SK-N-SH (cell line): ENCODE data around the gene RAI1. TPM values are rescaled to one million over a fixed set of nuclear protein-coding genes. Genes with fewer than 3 reads are reported as not detected.
A peak's percentile ranks its signal among the peaks of the same experiment; 100 is the strongest.

ENCODE experiments used
- CTCF ChIA-PET: fragments of 300-600, 350-600 bp; formaldehyde crosslinking; extraction: SDS; loops from one replicate; lab custom pipeline; 2021; lab: Yijun Ruan, JAX
- POLR2A ChIA-PET: fragments of 350-600 bp; sonication (Branson Sonifier 250); formaldehyde crosslinking; extraction: SDS; loops from one replicate; lab custom pipeline; 2020; ENCODE audit warnings: antibody characterized with exemption, inconsistent platforms; lab: Yijun Ruan, JAX
- DNase-seq: peaks from one replicate; pipeline ENCODE4 v3.0.0; 2012
- H2AFZ ChIP-seq: fragments of 200-600 bp; sonication (generic); 2 replicates; pipeline ENCODE4 v1.8.1; 2016; ENCODE audit warnings: antibody characterized with exemption, mild to moderate bottlenecking, low read depth
- H3F3A ChIP-seq: fragments of 200-600 bp; sonication (generic); replicated peaks from 2 replicates; pipeline ENCODE3; 2016; ENCODE audit warnings: antibody characterized with exemption, mild to moderate bottlenecking; ENCODE audit not compliant: insufficient read depth
- H3K27ac ChIP-seq, 2 experiments: fragments of 200-500 bp in 1 of 2; fragments of 200-600 bp in 1 of 2; sonication (Bioruptor generic) in 1 of 2; sonication (generic), shearing (Covaris generic) in 1 of 2; 2 replicates each; pipeline versions ENCODE4 v1.5.1 to v1.6.1; 2014 to 2016; ENCODE audit warnings: low read depth in 2 of 2, inconsistent platforms in 1 of 2, low read length in 1 of 2, mild to moderate bottlenecking in 1 of 2, mixed read lengths in 1 of 2
- H3K27me3 ChIP-seq: fragments of 200-600 bp; sonication (generic), shearing (Covaris generic); 2 replicates; pipeline ENCODE4 v1.6.1; 2016; ENCODE audit warnings: mixed run types; ENCODE audit not compliant: insufficient read depth
- H3K36me3 ChIP-seq, 2 experiments: fragments of 200-500 bp in 1 of 2; fragments of 200-600 bp in 1 of 2; sonication (Bioruptor generic) in 1 of 2; sonication (generic) in 1 of 2; replicated peaks in 1 of 2; 2 replicates each; pipeline versions ENCODE3 to v1.5.1; 2014 to 2016; ENCODE audit warnings: low read length in 1 of 2, mild to moderate bottlenecking in 1 of 2; ENCODE audit not compliant: insufficient read depth in 2 of 2, control insufficient read depth in 1 of 2
- H3K4me1 ChIP-seq, 2 experiments: fragments of 200-500 bp in 1 of 2; fragments of 200-600 bp in 1 of 2; sonication (Bioruptor generic) in 1 of 2; sonication (generic), shearing (Covaris generic) in 1 of 2; 2 replicates each; pipeline versions ENCODE4 v1.5.1 to v1.6.1; 2014 to 2016; ENCODE audit warnings: low read depth in 1 of 2, low read length in 1 of 2, mixed run types in 1 of 2; ENCODE audit not compliant: insufficient read depth in 2 of 2, control insufficient read depth in 1 of 2
- H3K4me2 ChIP-seq: fragments of 200-600 bp; sonication (generic), shearing (Covaris generic); 2 replicates; pipeline ENCODE4 v1.6.1; 2017; ENCODE audit warnings: mixed run types
- H3K4me3 ChIP-seq, 2 experiments: fragments of 200-500 bp in 1 of 2; fragments of 200-600 bp in 1 of 2; sonication (Bioruptor generic) in 1 of 2; sonication (generic), shearing (Covaris generic) in 1 of 2; 2 replicates each; pipeline versions ENCODE4 v1.5.1 to v1.8.1; 2014 to 2016; ENCODE audit warnings: low read depth in 2 of 2, inconsistent platforms in 1 of 2, low read length in 1 of 2, mild to moderate bottlenecking in 1 of 2, mixed read lengths in 1 of 2, moderate library complexity in 1 of 2
- H3K79me2 ChIP-seq: fragments of 200-600 bp; sonication (generic); 2 replicates; pipeline ENCODE4 v1.8.1; 2017; ENCODE audit warnings: mild to moderate bottlenecking; ENCODE audit not compliant: insufficient read depth
- H3K9ac ChIP-seq: fragments of 200-600 bp; sonication (generic); 2 replicates; pipeline ENCODE4 v1.6.1; 2017; ENCODE audit warnings: mixed run types
- H3K9me2 ChIP-seq: fragments of 200-600 bp; sonication (generic); 2 replicates; pipeline ENCODE4 v1.6.1; 2017; ENCODE audit warnings: mixed run types
- H3K9me3 ChIP-seq: fragments of 200-600 bp; sonication (generic); 2 replicates; pipeline ENCODE4 v1.6.1; 2017; ENCODE audit warnings: mixed run types, mild to moderate bottlenecking, moderate library complexity
- H4K20me1 ChIP-seq: fragments of 200-600 bp; sonication (generic); 2 replicates; pipeline ENCODE4 v1.6.1; 2017; ENCODE audit warnings: mild to moderate bottlenecking, mixed run types; ENCODE audit not compliant: insufficient read depth
- CHD2 ChIP-seq: fragments of 150-350 bp; IDR thresholded peaks from 2 replicates; pipeline ENCODE4 v1.6.1; 2018; ENCODE audit warnings: low read length; ENCODE audit not compliant: partially characterized antibody
- FOXJ3 ChIP-seq: sonication (generic); formaldehyde crosslinking; IDR thresholded peaks from 2 replicates; pipeline ENCODE4 v1.5.1; 2020; ENCODE audit warnings: mild to moderate bottlenecking, missing genetic modification reagents
- FOXM1 ChIP-seq: IDR thresholded peaks from 2 replicates; pipeline ENCODE4 v1.4.0; 2012; ENCODE audit warnings: low read depth, mild to moderate bottlenecking
- GATA2 ChIP-seq: sonication (generic); formaldehyde crosslinking; IDR thresholded peaks from 2 replicates; pipeline ENCODE4 v1.5.0; 2020; ENCODE audit warnings: mild to moderate bottlenecking, missing genetic modification reagents
- JUND ChIP-seq: IDR thresholded peaks from 2 replicates; pipeline ENCODE4 v1.4.0; 2012
- MAX ChIP-seq: IDR thresholded peaks from 2 replicates; pipeline ENCODE4 v1.4.0; 2012; ENCODE audit warnings: low read depth
- MEF2A ChIP-seq: IDR thresholded peaks from 2 replicates; pipeline ENCODE4 v1.4.0; 2012; ENCODE audit warnings: low read depth, borderline replicate concordance
- POLR2AphosphoS5 ChIP-seq: IDR thresholded peaks from 2 replicates; pipeline ENCODE4 v1.6.1; 2012; ENCODE audit warnings: low read depth, low read length
- RFX5 ChIP-seq: IDR thresholded peaks from 2 replicates; pipeline ENCODE4 v1.6.1; 2012; ENCODE audit warnings: mild to moderate bottlenecking, improper control_type of control experiment, low read length
- RXRA ChIP-seq: IDR thresholded peaks from 2 replicates; pipeline ENCODE4 v1.4.0; 2012; ENCODE audit warnings: low read depth, mild to moderate bottlenecking, borderline replicate concordance
- TEAD4 ChIP-seq: IDR thresholded peaks from 2 replicates; pipeline ENCODE4 v1.4.0; 2012; ENCODE audit warnings: mild to moderate bottlenecking, borderline replicate concordance; ENCODE audit not compliant: insufficient read depth
- USF2 ChIP-seq: fragments of 150-350 bp; IDR thresholded peaks from 2 replicates; pipeline ENCODE4 v1.6.1; 2017; ENCODE audit warnings: antibody characterized with exemption, low read length, low read depth, borderline replicate concordance
- WGBS: methylation state at CpG from one replicate; pipeline ENCODE4 v1.1.6; 2017; ENCODE audit warnings: low lambda C conversion rate; 5-methylcytosine and 5-hydroxymethylcytosine counted together
- polyA plus RNA-seq, 3 experiments: library from polyadenylated mRNA; depleted of rRNA; stranded (reverse); fragments of >200 nt; gene quantifications; 2 replicates each; pipeline ENCODE4 v1.2.3, GENCODE V29; 2012
- TF ChIP-seq, protein P1 (sequence below): IDR thresholded peaks from 2 replicates; pipeline ENCODE4; 2012
- TF ChIP-seq, protein P2 (sequence below): fragments of 200-600 bp; sonication (generic); IDR thresholded peaks from 2 replicates; pipeline ENCODE4 v1.6.1; 2017; ENCODE audit warnings: antibody characterized with exemption, mild to moderate bottlenecking, moderate library complexity

The RAI1 gene
- polyA plus RNA-seq, 1 of the 3 experiments (the other 2 are of a cell fraction) = 4.7 TPM

DNA sequence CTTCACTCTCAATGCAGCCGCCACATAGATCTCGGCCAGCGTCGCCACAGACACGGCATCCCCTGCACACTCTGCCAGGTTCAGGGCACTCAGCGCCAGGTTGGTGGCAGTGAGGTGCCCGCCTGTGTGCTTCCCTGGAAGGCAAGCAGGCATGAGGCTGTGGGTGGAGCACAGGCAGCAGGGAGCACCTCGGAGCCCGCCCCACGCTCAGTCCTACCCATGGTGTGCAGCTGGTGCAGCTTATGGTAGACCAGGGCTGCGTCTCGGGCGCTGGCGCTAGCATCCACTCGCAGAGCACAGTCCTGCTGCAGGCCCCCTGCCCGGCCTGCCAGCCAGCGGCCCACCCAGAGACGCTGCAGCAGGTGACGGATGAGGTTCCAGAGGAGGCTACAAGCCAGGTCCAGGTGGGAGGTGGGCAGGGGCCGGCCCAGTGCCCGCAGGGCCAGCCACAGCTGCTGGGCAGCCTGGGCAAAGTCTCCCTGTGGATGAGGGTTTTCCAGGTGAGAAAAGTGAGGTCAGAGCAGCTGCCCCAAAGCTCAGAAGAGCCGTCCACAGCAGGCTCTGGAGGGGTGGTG lies 135.1 kb downstream of the RAI1 start:
- DNase-seq = no peak
- Histone ChIP-seq H3K27me3 (no peaks in the 10 kb centered on the region), H3K4me3 (no peak overlapping the region), H2AFZ (no peak overlapping the region), H3K36me3 (peaks cover 2 to 68% of the 10 kb centered on the region in 2 experiments), H3K27ac (peak overlapping the region in 1 of 2 experiments; percentile 22; a peak in 1 of 4 replicates), H3F3A (peaks cover 14% of the 10 kb centered on the region), H4K20me1 (no peaks in the 10 kb centered on the region), H3K9ac (no peak overlapping the region), H3K4me1 (peaks cover 13 to 84% of the 10 kb centered on the region in 2 experiments; a peak in 2 of 4 replicates), H3K9me3 (no peaks in the 10 kb centered on the region), H3K79me2 (no peaks in the 10 kb centered on the region), H3K9me2 (no peaks in the 10 kb centered on the region), H3K4me2 (no peak overlapping the region)
- POLR2A ChIA-PET = interaction anchor here (0.9 to 1.5 kb wide), 2 partner anchors 20 to 31 kb away, joined by 4 to 7 read pairs; partner anchors contain the start of gene SREBF1
- 96% methylated on average over 13 of the region's 22 CpGs for whole genome bisulfite sequencing
- TF ChIP-seq POLR2AphosphoS5 = no peak
- no peak for TF ChIP-seq RXRA
- TF ChIP-seq, protein P1, sequence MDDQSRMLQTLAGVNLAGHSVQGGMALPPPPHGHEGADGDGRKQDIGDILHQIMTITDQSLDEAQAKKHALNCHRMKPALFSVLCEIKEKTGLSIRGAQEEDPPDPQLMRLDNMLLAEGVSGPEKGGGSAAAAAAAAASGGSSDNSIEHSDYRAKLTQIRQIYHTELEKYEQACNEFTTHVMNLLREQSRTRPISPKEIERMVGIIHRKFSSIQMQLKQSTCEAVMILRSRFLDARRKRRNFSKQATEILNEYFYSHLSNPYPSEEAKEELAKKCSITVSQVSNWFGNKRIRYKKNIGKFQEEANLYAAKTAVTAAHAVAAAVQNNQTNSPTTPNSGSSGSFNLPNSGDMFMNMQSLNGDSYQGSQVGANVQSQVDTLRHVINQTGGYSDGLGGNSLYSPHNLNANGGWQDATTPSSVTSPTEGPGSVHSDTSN = no peak
- no peak for TF ChIP-seq RFX5
- no peak for TF ChIP-seq GATA2 (CRISPR knock-in tag)
- no peak for TF ChIP-seq USF2
- TF ChIP-seq, protein P2, sequence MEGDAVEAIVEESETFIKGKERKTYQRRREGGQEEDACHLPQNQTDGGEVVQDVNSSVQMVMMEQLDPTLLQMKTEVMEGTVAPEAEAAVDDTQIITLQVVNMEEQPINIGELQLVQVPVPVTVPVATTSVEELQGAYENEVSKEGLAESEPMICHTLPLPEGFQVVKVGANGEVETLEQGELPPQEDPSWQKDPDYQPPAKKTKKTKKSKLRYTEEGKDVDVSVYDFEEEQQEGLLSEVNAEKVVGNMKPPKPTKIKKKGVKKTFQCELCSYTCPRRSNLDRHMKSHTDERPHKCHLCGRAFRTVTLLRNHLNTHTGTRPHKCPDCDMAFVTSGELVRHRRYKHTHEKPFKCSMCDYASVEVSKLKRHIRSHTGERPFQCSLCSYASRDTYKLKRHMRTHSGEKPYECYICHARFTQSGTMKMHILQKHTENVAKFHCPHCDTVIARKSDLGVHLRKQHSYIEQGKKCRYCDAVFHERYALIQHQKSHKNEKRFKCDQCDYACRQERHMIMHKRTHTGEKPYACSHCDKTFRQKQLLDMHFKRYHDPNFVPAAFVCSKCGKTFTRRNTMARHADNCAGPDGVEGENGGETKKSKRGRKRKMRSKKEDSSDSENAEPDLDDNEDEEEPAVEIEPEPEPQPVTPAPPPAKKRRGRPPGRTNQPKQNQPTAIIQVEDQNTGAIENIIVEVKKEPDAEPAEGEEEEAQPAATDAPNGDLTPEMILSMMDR = no peak
- TF ChIP-seq MAX = no peak
- TF ChIP-seq FOXM1 = no peak
- TF ChIP-seq TEAD4 = no peak
- TF ChIP-seq JUND = no peak
- TF ChIP-seq CHD2 = no peak
- no peak for TF ChIP-seq MEF2A
- TF ChIP-seq FOXJ3 (CRISPR knock-in tag) = no peak
- CTCF ChIA-PET = interaction anchor here (0.7 to 2.4 kb wide), 3 partner anchors 15 to 46 kb away, joined by 3 to 10 read pairs (median 5); no protein-coding TSS in a partner anchor
